Fibroblast of lung (primary cell): ENCODE data around the gene SPTA1.

Source experiments
- CTCF ChIP-seq, 2 donors: IDR thresholded peaks in 1 of 2; conservative IDR thresholded peaks in 1 of 2; 1 replicate in 1 of 2; 2 replicates in 1 of 2; pipeline ENCODE4 v1.5.1; 2011 to 2012; ENCODE audit warnings: low read length in 2 of 2, control low read depth in 1 of 2, inconsistent platforms in 1 of 2, low read depth in 1 of 2, mild to moderate bottlenecking in 1 of 2
- EZH2 ChIP-seq: IDR thresholded peaks from 2 replicates; pipeline ENCODE4 v1.5.1; 2012; ENCODE audit warnings: low read length, control low read depth, mild to moderate bottlenecking; ENCODE audit errors: missing control alignments

- TF ChIP-seq CTCF (conservative IDR thresholded peaks at IDR 0.05 in 1 of 2, IDR thresholded peaks at IDR 0.05 in 1 of 2; ENCODE audit: low read depth in 1 of 2, low read length in 2 of 2) = no peak
- no peak for TF ChIP-seq EZH2
These were observed 32.4 kb downstream of the SPTA1 start for GRCh38 chr1:158654086-158654485.
